ENCODE results near the gene C2orf68. TPM values are rescaled to one million over a fixed set of nuclear protein-coding genes. Genes with fewer than 3 reads are reported as not detected.

The C2orf68 gene
- total and polyA plus RNA-seq, 2 of the 13 experiments (the other 11 are each of a cell fraction or from before 2014, with no cell fraction given), result 47.1 to 77.4 TPM

- TF ChIP-seq DMTF1 (CRISPR knock-in tag; IDR thresholded peaks at IDR 0.05) (no peak), ZBTB7B (CRISPR knock-in tag; IDR thresholded peaks at IDR 0.05) (no peak), ZNF800 (CRISPR knock-in tag; IDR thresholded peaks at IDR 0.05) (no peak), REST (IDR thresholded peaks at IDR 0.05; ENCODE audit: borderline replicate concordance in 1 of 2, low read depth in 1 of 2, low read length in 2 of 2) (no peak), ZNF138 (CRISPR knock-in tag; IDR thresholded peaks at IDR 0.05; ENCODE audit: low read depth) (no peak), AKAP8 (CRISPR knock-in tag; IDR thresholded peaks at IDR 0.05) (no peak), LCORL (IDR thresholded peaks at IDR 0.05) (no peak), LCORL (CRISPR knock-in tag; IDR thresholded peaks at IDR 0.05) (no peak), ZBTB1 (CRISPR knock-in tag; IDR thresholded peaks at IDR 0.05; ENCODE audit: borderline replicate concordance) (no peak), RFX3 (CRISPR knock-in tag; IDR thresholded peaks at IDR 0.05) (no peak), RBAK (CRISPR knock-in tag; IDR thresholded peaks at IDR 0.05) (no peak), POLR2AphosphoS2 (IDR thresholded peaks at IDR 0.05; ENCODE audit: low read depth, low read length) (no peak), TFDP2 (CRISPR knock-in tag; IDR thresholded peaks at IDR 0.05) (no peak), GLI4 (CRISPR knock-in tag; IDR thresholded peaks at IDR 0.05; ENCODE audit: borderline replicate concordance) (no peak), E2F1 (CRISPR knock-in tag; IDR thresholded peaks at IDR 0.05) (no peak), MLLT10 (CRISPR knock-in tag; IDR thresholded peaks at IDR 0.05) (no peak), FOXO1 (CRISPR knock-in tag; IDR thresholded peaks at IDR 0.05) (no peak; the same call in 1 of the 2 replicates)
Measured at GRCh38 chr2:85578243-85579180, 33.4 kb downstream of the C2orf68 start (continued).
